ENCODE results near the gene ARHGAP9.
"Not testable (repeated sequence)": the region's sequence is repeated elsewhere in the genome, so short reads cannot be mapped to it uniquely, and the experiment has no call there.

The ARHGAP9 gene

GRCh38 chr12:57517718-57518117 lies 38.1 kb upstream of the ARHGAP9 start:
- not testable (repeated sequence) for DNase-seq (ENCODE audit: low read depth in 1 of 2, low spot score in 1 of 2)

- no peak for DNase-seq (ENCODE audit: low read depth in 1 of 2, low spot score in 1 of 2)
Measured at GRCh38 chr12:57517187-57517586, 37.5 kb upstream of the ARHGAP9 start.

- no peak for DNase-seq (ENCODE audit: low read depth in 1 of 2, low spot score in 1 of 2)
Measured at GRCh38 chr12:57516617-57517153, 37.0 kb upstream of the ARHGAP9 start.

GRCh38 chr12:57515934-57516541 lies 36.4 kb upstream of the ARHGAP9 start:
- DNase-seq (ENCODE audit: low read depth in 1 of 2, low spot score in 1 of 2): no peak

- no peak for DNase-seq (ENCODE audit: low read depth in 1 of 2, low spot score in 1 of 2)
Measured at GRCh38 chr12:57515408-57515933, 35.8 kb upstream of the ARHGAP9 start.

GRCh38 chr12:57514720-57515407 lies 35.2 kb upstream of the ARHGAP9 start:
- DNase-seq (ENCODE audit: low read depth in 1 of 2, low spot score in 1 of 2): no peak

- not testable (repeated sequence) for DNase-seq (ENCODE audit: low read depth in 1 of 2, low spot score in 1 of 2)
Measured at GRCh38 chr12:57514246-57514645, 34.6 kb upstream of the ARHGAP9 start.

GRCh38 chr12:57513677-57514076 lies 34.0 kb upstream of the ARHGAP9 start:
- DNase-seq (ENCODE audit: low read depth in 1 of 2, low spot score in 1 of 2): not testable (repeated sequence)

- no peak for DNase-seq (ENCODE audit: low read depth in 1 of 2, low spot score in 1 of 2)
Measured at GRCh38 chr12:57513266-57513665, 33.6 kb upstream of the ARHGAP9 start.

- DNase-seq (ENCODE audit: low read depth in 1 of 2, low spot score in 1 of 2): no peak
Measured at GRCh38 chr12:57512665-57513064, 33.0 kb upstream of the ARHGAP9 start.

- DNase-seq (ENCODE audit: low read depth in 1 of 2, low spot score in 1 of 2): no peak
Measured at GRCh38 chr12:57511588-57512325, 32.1 kb upstream of the ARHGAP9 start.

- DNase-seq (ENCODE audit: low read depth in 1 of 2, low spot score in 1 of 2): no peak
Measured at GRCh38 chr12:57511161-57511560, 31.5 kb upstream of the ARHGAP9 start.

GRCh38 chr12:57507796-57508195 lies 28.1 kb upstream of the ARHGAP9 start:
- not testable (repeated sequence) for DNase-seq (ENCODE audit: low read depth in 1 of 2, low spot score in 1 of 2)

- DNase-seq (ENCODE audit: low read depth in 1 of 2, low spot score in 1 of 2): not testable (repeated sequence)
Measured at GRCh38 chr12:57506541-57506940, 26.9 kb upstream of the ARHGAP9 start.

GRCh38 chr12:57502311-57502969 lies 22.8 kb upstream of the ARHGAP9 start:
- DNase-seq (ENCODE audit: low read depth in 1 of 2, low spot score in 1 of 2): not testable (repeated sequence)

- no peak for DNase-seq (ENCODE audit: low read depth in 1 of 2, low spot score in 1 of 2)
Measured at GRCh38 chr12:57500213-57500612, 20.5 kb upstream of the ARHGAP9 start.

- DNase-seq (ENCODE audit: low read depth in 1 of 2, low spot score in 1 of 2): no peak
Measured at GRCh38 chr12:57498571-57498970, 18.9 kb upstream of the ARHGAP9 start.

GRCh38 chr12:57498132-57498502 lies 18.5 kb upstream of the ARHGAP9 start:
- DNase-seq (ENCODE audit: low read depth in 1 of 2, low spot score in 1 of 2): no peak

GRCh38 chr12:57497223-57498131 lies 17.8 kb upstream of the ARHGAP9 start:
- DNase-seq (ENCODE audit: low read depth in 1 of 2, low spot score in 1 of 2): no peak

GRCh38 chr12:57496822-57497221 lies 17.2 kb upstream of the ARHGAP9 start:
- DNase-seq (ENCODE audit: low read depth in 1 of 2, low spot score in 1 of 2): no peak

Measured in activated CD4-positive, alpha-beta T cell treated with anti-CD3 and anti-CD28 coated beads, Interleukin-2, amount 50 U/mL, for 24 hours (primary cell).